Measurements from ENCODE around the gene AUP1.
A peak's percentile ranks its signal among the peaks of the same experiment; 100 is the strongest.

Gene AUP1

GRCh38 chr2:74536166-74536950 lies 6.9 kb upstream of the AUP1 start:
- H3K4me3 ChIP-seq (ENCODE audit: low read depth, low read length) = no peak overlapping the region

GRCh38 chr2:74535440-74535965 lies 6.0 kb upstream of the AUP1 start:
- no peak overlapping the region for H3K4me3 ChIP-seq (ENCODE audit: low read depth, low read length)

GRCh38 chr2:74534411-74534810 lies 4.9 kb upstream of the AUP1 start:
- no peak overlapping the region for H3K4me3 ChIP-seq (ENCODE audit: low read depth, low read length)

- no peak overlapping the region for H3K4me3 ChIP-seq (ENCODE audit: low read depth, low read length)
These were observed 4.0 kb upstream of the AUP1 start for GRCh38 chr2:74533464-74533863.

GRCh38 chr2:74532222-74532621 lies 2.7 kb upstream of the AUP1 start:
- H3K4me3 ChIP-seq (ENCODE audit: low read depth, low read length) = no peak overlapping the region

- no peak overlapping the region for H3K4me3 ChIP-seq (ENCODE audit: low read depth, low read length)
These were observed 2.2 kb upstream of the AUP1 start for GRCh38 chr2:74531666-74532065.

- H3K4me3 ChIP-seq (ENCODE audit: low read depth, low read length) = peak overlapping the region; percentile 98
These were observed 1.0 kb upstream of the AUP1 start for GRCh38 chr2:74530239-74531187.

GRCh38 chr2:74528600-74529356 lies 728 bp downstream of the AUP1 start:
- H3K4me3 ChIP-seq (ENCODE audit: low read depth, low read length) = peak overlapping the region; percentile 98

- no peak overlapping the region for H3K4me3 ChIP-seq (ENCODE audit: low read depth, low read length)
These were observed 1.8 kb downstream of the AUP1 start for GRCh38 chr2:74527741-74528140.

- no peak overlapping the region for H3K4me3 ChIP-seq (ENCODE audit: low read depth, low read length)
These were observed 2.8 kb downstream of the AUP1 start for GRCh38 chr2:74526649-74527230.

GRCh38 chr2:74525717-74526648 lies 3.5 kb downstream of the AUP1 start, which contains the start of gene DQX1:
Gene DQX1, minus strand, starts transcription at chr2:74526231. Its CDS starts 502 bp downstream, at chr2:74525729.
- no peak within 1 kb of the TSS for H3K4me3 ChIP-seq (ENCODE audit: low read depth, low read length)

- no peak overlapping the region for H3K4me3 ChIP-seq (ENCODE audit: low read depth, low read length)
These were observed 4.4 kb downstream of the AUP1 start for GRCh38 chr2:74524955-74525716.

GRCh38 chr2:74524005-74524404 lies 5.5 kb downstream of the AUP1 start:
- no peak overlapping the region for H3K4me3 ChIP-seq (ENCODE audit: low read depth, low read length)

- H3K4me3 ChIP-seq (ENCODE audit: low read depth, low read length) = no peak overlapping the region
These were observed 7.0 kb downstream of the AUP1 start for GRCh38 chr2:74522516-74522915.

- no peak overlapping the region for H3K4me3 ChIP-seq (ENCODE audit: low read depth, low read length)
These were observed 12.9 kb downstream of the AUP1 start for GRCh38 chr2:74516650-74517049.

- H3K4me3 ChIP-seq (ENCODE audit: low read depth, low read length) = no peak overlapping the region
These were observed 13.4 kb downstream of the AUP1 start for GRCh38 chr2:74515981-74516633.

GRCh38 chr2:74515271-74515980 lies 14.1 kb downstream of the AUP1 start:
- H3K4me3 ChIP-seq (ENCODE audit: low read depth, low read length) = no peak overlapping the region

Measured in iPS-11a (cell line).